Measurements from ENCODE around the gene DUSP22. TPM values are rescaled to one million over a fixed set of nuclear protein-coding genes. Genes with fewer than 3 reads are reported as not detected.

The DUSP22 gene
- total and polyA plus RNA-seq, 2 experiments from 2014 or later, result 12.8 to 36.8 TPM

GRCh38 chr6:316753-317038 is 24.4 kb downstream of the DUSP22 start:
- no peak for ATAC-seq
- DNase-seq (ENCODE audit: low spot score), result no peak

More at GRCh38 chr6:316753-317038, 24.4 kb downstream of the DUSP22 start:
- TF ChIP-seq ZNF114 (CRISPR knock-in tag; IDR thresholded peaks at IDR 0.05) (no peak), POLR2AphosphoS5 (IDR thresholded peaks at IDR 0.05; ENCODE audit: low read depth) (no peak), REST (IDR thresholded peaks at IDR 0.05; ENCODE audit: unreplicated experiment) (no peak), NANOG (IDR thresholded peaks at IDR 0.05; ENCODE audit: borderline replicate concordance) (no peak), STAT1 (IDR thresholded peaks at IDR 0.05; ENCODE audit: unreplicated experiment) (no peak), JUNB (IDR thresholded peaks at IDR 0.05; ENCODE audit: unreplicated experiment) (no peak), CTCF (conservative IDR thresholded peaks at IDR 0.05; ENCODE audit: low read depth in 2 of 2) (no peak), CREB1 (CRISPR knock-in tag; IDR thresholded peaks at IDR 0.05; ENCODE audit: low read depth) (no peak), ZNF462 (CRISPR knock-in tag; IDR thresholded peaks at IDR 0.05) (no peak), EZH2 (IDR thresholded peaks at IDR 0.05; ENCODE audit: low read depth, unreplicated experiment) (no peak), ETS1 (IDR thresholded peaks at IDR 0.05) (no peak), EZH2phosphoT487 (IDR thresholded peaks at IDR 0.05; ENCODE audit: unreplicated experiment) (no peak), ZNF331 (CRISPR knock-in tag; IDR thresholded peaks at IDR 0.05; ENCODE audit: low read depth) (no peak)
- peaks cover 7% of the 10 kb centered on the region for H3K36me3 ChIP-seq (ENCODE audit: insufficient read depth)
- no peak overlapping the region for H2AFZ ChIP-seq
- peaks cover 3% of the 10 kb centered on the region; the same call in 1 of the 2 replicates for H3K9me2 ChIP-seq (ENCODE audit: insufficient read depth)
- Mint-ChIP-seq H3K27me3 (ENCODE audit: insufficient read depth, low read depth, poor library complexity) (peaks cover 8% of the 10 kb centered on the region), H3K9me3 (peaks cover 5% of the 10 kb centered on the region; the same call in 2 of the 3 replicates), H3K36me3 (ENCODE audit: low read depth) (peaks cover 16% of the 10 kb centered on the region), H3K4me1 (peaks cover 5% of the 10 kb centered on the region), H3K4me3 (no peak overlapping the region), H3K27ac (no peak overlapping the region)
- H3K27me3 ChIP-seq (ENCODE audit: insufficient read depth), result no peaks in the 10 kb centered on the region
- H3K79me2 ChIP-seq (replicated peaks; ENCODE audit: insufficient read depth), result peaks cover 5% of the 10 kb centered on the region
- H4K20me1 ChIP-seq (replicated peaks; ENCODE audit: insufficient read depth), result peaks cover 6% of the 10 kb centered on the region
- no peak overlapping the region for H3K4me3 ChIP-seq
- no peak overlapping the region for H3K4me2 ChIP-seq
- H3K4me1 ChIP-seq (ENCODE audit: insufficient read depth), result peaks cover 15% of the 10 kb centered on the region; the same call in 1 of the 2 replicates
- no peak overlapping the region for H3K27ac ChIP-seq (ENCODE audit: low read depth)
- no peaks in the 10 kb centered on the region for H3F3A ChIP-seq (replicated peaks; ENCODE audit: low read depth)
